Inflammatory macrophage treated with lipopolysaccharide for 4 hours (primary cell): ENCODE data around the gene ZNF764.
"Not testable (repeated sequence)": the region's sequence is repeated elsewhere in the genome, so short reads cannot be mapped to it uniquely, and the experiment has no call there.

ENCODE experiments used
- DNase-seq: peaks from one replicate; pipeline ENCODE4 v3.0.0-alpha.2; 2020

Gene ZNF764

DNA sequence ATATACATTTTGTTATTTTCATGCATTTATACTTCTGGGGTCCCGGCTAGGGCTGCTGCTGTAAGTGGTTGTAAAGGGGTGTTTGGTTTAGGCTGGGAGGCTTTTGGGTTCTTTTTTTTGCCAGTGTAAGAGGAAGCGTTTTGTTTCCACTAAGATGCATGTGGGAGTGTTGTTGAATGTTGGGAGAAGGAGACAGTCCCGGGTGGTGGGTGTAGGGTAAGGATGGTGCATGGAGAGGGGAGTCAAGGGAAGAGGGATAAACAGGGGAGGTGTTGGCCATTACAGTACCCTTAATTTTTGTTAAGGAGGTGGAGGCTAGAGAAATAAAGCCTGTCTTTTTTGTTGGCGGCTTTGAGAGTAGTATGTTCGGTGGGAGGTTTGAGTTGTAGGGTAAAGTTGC, 15.1 kb downstream of the ZNF764 start:
- no peak for DNase-seq

DNA sequence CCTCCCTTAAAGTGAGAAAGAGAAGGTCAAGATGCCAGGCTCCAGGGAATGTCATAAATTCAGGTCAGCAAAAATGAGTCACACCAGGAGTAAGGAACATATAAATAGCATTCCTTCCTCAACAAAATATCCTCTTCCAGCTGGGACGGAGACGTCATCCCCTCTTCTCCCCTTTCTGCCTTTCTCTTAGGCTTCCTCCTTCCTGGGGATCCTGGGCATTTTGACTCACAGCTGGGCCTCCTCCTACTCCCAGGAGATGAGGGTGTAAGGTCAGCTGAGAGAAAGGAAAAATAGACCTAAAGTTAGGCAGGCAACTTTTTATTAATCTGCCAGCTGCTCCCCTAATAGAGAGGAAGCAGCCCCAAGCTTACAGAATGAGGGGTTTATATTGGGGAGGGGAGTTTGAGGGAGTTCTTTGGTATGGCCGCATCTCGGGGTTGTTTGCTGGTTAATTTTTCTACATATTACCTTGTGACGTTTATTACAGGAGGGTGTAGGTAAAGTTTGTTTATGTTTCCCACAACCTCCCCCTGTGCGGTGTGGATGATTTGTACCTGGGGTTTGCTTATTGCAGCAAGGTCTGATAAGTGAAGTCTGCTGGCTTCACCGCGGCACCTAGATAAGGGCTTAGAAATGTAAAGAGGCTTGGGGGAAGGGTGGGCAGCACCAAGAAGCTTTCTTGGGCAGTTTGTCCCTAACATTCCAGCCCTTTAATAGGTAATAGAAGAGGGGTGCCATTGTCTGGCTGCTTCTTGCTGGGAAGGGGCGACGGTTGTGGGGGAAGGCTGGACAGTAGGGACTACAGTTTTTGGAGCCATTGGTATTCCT, 16.5 kb downstream of the ZNF764 start:
- peak; percentile 12 for DNase-seq

DNA sequence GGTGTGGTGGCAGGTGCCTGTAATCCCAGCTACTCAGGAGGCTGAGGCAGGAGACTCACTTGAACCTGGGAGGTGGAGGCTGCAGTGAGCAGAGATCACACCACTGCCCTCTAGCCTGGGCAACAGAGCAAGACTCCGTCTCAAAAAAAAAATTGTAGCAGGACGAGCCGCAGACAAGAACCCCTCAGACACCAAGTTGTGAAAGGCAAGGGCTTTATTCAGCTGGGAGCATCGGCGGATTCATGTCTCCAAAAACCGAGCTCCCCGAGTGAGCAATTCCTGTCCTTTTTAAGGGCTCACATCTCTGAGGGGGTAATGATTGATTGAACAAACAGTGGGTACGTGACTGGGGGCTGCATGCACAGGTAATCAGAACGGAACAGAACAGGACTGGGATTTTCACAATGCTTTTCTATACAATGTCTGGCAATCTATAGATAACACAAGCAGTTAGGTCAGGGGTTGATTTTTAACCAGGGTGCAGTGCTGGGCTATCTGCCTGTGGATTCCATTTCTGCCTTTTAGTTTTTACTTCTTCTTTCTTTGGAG, 17.2 kb downstream of the ZNF764 start:
- not testable (repeated sequence) for DNase-seq

DNA sequence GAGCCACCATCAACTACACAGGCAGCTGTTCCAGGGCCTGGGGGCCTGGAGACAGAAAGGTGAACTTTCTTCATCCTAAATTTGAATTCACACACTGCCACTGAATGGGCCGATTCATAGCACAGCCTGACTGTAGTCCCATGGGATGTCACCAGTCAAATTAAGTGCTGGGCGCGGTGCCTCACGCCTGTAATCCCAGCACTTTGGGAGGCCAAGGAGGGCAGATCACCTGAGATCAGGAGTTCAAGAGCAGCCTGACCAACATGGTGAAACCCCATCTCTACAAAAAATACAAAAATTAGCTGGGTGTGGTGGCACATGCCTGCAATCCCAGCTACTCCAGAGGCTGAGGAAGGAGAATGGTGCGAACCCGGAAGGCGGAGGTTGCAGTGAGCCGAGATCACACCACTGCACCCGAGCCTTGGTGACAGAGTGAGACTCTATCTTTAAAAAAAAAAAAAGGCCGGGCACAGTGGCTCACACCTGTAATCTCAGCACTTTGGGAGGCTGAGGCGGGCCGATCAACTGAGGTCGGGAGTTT, 18.1 kb downstream of the ZNF764 start:
- not testable (repeated sequence) for DNase-seq

DNA sequence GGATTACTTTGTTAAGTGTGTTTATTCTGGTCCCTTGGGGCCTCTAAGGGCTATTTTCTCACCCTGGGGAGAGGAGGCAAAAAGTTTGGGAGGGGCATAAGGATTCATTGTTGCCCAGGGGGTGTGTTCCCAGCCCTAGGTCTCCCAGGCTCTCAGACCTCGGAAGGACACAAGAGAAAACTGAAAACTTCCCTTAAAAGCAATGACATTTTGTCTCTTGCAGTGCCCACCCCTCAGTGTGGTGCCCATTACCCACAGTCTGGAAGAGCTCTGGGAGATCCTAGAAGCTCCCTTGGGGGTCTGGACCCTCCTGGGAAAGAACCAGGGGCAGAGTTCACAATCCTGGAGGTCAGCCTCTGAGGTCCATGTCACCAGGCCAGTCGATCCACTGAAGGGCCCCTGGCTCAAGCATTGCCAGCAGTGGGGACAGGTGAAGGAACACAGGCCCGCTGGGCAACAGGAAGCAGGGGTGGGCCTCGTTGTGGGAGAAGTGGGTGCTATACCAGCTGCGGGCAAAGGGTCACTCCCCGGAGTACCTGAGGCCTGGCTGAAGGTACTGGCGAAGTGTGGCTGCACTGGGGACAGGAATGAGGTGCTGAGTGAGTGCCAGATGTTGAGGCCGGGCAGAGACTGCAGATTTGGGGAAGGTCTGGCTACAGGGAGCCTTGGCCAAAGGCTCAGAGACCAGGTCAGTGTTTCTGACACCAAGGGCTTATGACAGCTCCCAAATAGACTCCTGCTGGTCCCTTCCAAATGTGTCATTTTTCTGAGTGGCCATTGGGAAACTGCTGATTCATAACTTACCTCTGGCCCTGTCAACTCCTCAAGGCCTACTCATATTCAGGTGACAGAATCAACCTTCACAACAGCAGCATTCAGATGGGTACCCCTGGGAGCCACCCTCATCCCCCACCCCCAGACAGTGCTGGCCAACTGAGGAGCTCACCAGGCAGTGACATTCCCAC, 18.9 kb downstream of the ZNF764 start:
- no peak for DNase-seq

DNA sequence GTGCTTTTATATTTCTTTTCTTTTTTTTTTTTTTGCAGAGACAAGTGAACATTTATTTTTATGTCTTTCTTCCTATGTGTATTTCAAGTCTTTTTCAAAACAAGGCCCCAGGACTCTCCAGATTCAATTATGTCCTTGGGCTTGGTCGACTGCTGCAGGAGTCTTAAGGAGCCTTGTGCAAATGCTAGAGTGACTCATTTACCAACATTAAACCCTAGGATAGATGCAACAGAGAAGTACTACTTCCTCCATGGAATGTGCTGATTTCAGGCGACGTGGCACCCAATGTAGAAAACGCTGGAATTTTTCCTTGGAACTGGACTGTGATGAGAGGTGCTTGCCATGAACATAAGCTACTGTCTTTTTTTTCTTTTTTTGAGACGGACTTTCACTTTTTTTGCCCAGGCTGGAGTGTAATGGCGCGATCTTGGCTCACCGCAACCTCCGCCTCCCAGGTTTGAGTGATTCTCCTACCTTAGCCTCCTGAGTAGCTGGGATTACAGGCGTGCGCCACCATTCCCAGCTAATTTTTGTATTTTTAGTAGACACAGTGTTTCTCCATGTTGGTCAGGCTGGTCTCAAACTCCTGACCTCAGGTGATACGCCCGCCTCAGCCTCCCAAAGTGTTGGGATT, 21.7 kb downstream of the ZNF764 start:
- peak; percentile 72 for DNase-seq

DNA sequence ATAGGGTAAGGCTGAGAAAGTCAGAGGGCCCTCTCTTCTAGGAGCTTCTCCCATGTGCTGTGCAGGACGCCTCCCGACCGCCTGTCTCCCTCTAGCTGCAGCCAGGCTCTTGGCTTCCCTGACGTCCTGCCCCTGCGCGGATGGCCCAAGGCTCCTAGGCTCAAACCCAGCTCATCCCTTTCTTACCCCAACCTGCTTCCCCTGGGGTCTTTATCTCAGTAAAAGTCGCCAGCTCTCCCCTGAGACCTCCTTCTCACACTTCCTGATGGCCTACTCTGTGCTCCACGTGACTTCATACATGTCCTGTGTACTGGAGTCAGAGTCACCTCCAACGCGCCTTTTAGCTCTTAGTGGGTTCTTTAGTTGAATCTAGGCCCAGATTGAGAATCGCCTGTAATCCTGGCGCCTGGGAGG, 22.4 kb downstream of the ZNF764 start:
- peak; percentile 69 for DNase-seq

DNA sequence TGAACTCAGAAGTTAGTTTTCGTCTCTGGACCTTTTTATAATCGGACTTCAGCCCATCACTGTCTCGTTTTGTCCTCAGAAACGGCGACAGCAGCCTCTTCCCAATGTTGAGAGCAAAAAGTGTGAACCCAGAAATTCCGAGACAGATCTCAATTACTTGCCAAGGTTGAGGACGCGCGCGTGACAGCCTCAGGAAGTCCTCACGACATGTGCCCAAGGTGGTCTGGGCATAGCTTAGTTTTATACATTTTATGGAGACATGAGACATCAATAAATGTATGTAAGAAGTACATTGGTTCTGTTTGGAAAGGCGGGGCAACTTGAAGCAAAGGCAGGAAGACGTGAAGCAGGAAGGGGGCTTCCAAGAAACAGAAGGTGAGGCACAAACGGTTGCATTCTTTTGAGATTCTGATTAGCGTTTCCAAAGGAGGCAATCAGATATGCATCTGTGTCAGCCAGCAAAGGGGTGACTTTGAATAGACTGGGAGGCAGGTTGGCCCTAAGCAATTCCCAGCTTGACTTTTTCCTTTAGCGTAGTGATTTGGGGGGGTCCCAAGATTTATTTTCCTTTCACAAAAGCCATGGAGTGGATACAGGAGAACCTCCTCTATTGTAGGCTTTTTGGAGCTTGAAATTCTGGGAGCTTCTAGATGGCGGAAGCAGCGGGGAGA, 22.9 kb downstream of the ZNF764 start:
- peak; percentile 19 for DNase-seq

DNA sequence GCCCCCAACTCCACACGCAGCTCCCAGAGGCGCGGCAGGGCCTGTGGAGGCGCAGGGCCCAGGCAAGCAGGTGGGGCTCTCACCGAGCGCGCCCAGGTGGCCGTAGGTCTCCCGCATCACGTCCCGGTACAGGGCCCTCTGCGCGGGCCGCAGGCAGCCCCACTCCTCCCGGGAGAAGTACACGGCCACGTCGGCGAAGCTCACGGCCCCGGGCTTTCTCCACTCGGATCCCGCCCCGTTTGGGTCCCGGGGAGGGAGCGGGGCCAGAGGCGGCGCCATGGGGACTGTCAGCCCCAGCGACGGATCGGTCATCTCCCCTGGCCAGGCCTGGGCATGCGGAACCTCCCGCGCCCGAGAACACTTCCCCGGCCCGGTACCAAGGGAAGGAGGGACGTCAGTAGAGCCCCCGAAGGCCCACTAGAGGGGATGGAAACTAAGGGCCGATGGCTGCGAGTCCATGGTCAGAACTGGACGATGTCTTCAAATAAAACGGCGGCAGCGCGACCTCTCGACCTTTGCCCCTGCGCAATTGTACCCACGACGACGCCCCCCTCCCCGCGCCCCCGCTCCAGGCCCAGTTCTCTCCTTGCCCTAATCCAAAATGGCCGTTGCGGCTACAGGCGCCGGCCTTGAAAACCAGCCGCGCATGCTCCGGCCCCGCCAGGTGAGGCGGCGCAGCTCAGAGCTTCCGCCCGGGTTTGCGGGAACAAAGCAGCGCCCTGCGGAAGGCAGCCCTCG, 23.6 kb downstream of the ZNF764 start, which contains the start of gene ZNF747:
ZNF747 (minus strand) TSS at position 491 of the 738 bp plus-strand sequence; CDS start at position 312, 179 bp downstream.
- DNase-seq, result peak; percentile 77

DNA sequence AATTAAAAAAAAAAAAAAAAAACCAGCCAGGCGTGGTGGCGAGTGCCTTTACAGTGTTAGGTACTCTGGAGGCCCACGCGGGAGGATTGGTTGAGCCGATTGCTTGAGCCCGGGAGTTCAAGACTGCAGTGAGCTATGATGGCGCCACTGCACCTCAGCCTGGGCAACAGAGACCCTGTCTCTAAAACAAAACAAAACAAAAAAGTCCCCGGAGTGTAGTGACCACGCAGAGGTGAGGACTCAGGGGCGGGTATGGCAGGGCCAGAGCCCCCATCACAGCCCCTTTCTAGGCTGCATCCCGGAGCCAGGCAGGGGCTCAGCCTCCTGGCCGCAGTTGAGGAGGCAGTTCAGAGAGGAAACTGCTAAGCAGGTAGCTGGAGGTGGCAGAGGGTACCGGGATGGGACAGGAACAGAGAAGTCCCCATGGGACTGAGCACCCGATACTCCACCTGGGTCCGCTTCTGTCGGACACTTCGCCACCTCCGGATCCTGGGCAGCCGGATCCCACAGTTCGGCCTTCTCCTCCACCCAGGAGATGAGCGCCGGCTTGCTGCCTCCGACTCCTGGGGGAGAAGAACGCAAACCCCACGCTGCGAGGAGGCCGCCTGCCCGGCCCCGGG, 24.3 kb downstream of the ZNF764 start:
- no peak for DNase-seq

DNA sequence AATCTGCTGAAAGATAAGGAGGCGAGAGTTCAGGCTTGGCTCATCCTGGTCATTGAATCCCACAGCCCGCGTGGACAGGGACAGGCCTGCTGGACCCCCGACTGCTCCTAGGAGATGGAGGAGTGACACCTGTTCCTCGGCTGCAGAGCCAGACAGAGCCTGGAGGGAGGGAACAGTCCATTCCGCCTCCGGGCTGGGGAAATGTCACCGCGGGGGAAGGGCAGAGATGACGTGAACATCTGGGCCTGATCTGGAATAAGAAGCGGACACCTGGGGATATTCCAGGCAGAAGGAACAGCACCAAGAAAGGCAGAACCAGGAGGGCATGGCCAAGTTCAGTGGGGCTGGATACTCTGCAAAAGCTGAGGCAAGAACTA, 25.0 kb downstream of the ZNF764 start:
- DNase-seq, result no peak

DNA sequence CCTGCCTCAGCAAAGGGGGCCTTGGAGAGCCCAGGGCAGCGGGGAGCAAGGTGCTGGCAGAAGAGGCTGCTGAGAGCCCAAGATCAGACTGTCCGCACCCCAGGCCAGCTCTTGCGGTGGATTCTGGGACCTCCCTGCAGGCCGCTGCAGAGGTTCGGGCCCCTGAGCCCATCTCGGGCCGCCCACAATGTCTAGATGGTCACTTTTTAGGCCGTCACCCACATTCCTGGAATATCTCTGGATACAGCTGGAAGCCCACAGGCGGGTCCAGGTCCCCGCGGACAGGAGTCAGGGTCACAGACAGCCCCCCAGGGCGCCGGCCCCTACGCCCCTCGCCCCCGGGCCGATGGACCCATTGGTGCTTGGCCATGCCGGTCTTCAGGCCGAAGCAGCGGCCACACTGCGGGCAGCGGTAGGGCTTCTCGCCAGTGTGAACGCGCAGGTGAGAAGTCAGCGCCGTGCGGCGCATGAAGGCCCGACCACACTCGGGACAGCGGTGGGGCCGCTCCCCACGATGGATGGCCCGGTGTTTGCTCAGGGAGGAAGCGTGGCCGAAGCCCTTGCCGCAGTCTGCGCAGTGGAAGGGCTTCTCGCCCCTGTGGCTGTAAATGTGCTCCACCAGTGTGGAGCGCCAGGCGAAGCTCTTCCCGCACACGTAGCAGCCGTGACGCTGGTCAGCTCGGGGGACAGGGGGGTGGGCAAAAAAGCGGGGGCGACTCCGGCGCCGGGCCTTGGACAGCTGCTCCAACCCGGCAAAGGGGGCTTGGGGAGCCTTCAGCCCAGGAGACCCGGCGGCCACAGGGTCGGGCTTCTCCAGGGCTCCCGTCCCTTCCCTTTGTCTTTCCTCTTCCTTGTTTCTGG, 25.7 kb downstream of the ZNF764 start:
- DNase-seq, result no peak

DNA sequence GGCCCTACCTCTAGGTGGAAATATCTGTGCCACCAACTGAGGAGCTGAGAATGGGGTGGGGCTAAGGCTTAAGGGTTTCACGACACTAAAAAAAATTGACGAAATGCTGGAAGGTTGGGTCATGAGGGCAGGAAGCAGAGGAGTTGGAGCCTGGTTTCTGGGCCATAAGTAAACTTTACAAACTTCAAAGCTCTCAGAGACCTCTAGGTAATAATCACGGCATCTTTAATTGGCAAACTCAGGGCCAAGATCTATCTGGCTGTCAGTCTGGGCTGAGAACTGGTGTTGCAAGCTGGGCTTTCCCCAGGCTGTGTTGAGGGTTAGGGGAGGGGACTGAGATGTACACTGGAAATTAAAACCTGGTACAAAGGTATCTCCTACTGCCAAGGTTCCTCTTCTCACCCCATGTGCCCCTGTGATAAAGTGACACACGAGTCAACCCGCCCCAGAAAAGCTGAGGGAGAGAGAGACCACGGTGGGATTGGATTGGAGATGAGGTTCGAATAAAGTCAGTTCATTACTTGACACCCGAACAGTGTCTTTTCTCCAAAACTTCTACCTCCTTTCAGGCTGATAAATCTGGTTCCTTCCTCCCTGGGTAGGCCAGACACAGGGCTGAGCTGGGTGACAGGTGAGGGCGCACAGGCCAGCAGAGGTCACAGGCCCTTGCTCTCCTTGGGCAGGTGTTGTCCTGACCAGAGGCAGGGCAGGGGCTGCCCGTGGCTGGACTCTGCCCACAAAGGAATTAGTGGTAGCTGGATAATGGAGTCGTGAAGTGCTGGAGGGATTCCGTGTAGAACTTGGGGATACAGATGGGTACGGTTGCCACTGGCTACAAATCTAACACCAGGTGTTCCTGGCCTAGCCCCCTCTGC, 27.8 kb downstream of the ZNF764 start:
- DNase-seq, result no peak

DNA sequence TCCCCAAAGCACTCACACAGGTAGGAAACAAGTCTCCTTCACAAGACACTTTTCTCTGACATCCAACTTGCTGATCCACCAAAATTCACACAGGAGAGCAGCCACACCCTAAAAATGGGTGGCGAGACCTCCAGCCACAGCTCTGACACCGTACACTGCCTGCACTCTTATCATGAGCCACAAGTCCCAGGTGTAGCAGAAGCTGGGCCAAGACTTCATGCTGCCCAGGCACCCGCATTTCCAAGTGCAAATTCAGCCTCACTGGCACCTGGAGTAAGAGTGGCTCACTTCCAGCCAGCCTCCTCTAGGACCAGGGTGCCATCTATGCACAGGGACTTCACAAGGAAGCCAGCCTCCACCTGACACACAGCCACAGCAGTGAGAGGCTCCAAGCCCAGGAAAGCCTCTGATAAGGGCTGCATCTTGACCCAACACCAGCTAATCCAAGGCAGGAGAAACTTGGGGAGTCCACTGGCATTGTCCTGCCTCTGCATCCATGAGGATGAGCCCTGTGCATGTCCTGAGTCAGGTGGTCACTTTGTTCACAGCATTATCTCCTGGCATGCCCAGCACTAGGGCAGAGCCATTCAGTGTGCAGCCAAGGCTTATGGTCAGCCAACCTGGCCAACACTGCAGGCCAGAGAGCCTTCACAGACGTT, 29.2 kb downstream of the ZNF764 start:
- no peak for DNase-seq

DNA sequence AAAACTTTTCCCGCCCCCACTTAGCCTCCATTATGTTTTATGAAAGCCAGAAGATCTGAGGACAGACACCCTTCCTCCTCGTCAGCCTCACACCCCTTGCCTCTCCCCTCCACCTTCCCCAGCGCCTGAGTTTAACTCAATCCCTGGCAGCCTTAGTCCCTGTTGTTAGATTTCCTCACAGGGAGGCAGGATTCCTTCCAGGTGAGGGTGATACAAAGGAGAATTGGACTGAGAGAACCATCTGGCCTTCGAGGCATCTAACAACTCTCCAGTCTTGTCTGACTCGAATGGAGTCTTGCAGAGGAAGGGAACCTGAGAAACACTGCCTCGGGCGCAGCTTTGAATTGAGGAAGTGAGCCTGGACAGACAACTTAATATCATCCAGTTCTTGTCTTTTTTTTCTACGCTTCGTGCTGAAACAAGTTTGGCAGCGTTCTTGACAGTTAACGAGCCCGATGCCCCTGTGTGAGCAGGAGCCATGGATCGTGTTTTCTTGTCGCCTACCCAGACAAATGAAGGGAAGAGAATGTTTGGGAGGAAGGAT, 30.5 kb downstream of the ZNF764 start:
- peak; percentile 68 for DNase-seq

DNA sequence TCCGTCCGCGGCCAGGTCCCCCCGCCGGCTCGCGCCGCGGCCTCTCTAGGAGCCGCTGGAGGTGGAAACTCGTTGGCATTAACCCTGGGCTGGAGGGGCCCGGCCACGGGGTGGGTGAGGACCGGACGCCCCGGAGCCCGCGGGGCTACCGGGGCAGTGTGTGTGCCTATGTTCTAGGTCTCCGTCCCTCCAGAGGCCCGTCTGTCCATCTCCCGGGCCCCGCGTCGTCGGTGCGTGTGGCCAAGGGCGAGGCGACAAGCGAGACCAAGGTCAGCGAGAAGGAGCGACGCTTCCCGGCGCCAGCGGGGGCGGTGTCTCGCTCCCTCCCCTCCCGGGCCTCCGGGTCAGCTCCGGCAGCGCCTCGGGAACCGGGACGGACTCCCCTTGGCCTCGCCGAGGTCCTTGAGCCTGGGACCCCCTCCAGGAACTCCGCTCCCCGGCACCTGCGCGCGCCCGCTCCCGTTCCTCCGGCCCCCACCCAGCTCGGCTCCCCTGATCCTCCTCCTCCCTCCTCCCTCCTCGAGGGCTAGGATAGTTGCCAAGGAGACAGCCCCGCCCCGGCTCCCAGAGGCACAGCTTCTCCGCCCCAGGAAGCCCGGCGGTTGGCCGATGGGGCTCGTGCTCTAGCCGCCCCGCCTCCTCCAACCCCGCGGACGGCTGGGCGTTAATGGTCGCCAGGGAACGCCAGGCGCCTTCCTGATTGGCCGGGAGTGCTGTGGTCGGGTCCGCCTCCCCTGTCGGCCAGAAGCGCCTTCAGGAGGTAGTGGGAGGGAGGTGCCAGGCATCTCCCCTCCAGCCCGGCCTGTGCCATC, 31.1 kb downstream of the ZNF764 start:
- peak; percentile 99 for DNase-seq
